Stomach smooth muscle (tissue), 2 donors: Measurements from ENCODE around the gene CAPN12.

Source experiments
- H3K27ac ChIP-seq: one replicate; pipeline ENCODE4 v1.7.0; 2013; ENCODE audit warnings: mild to moderate bottlenecking, low read length, inconsistent platforms
- H3K27me3 ChIP-seq, 2 donors: one replicate each; pipeline ENCODE4 v1.7.0; 2013; ENCODE audit warnings: low read length in 2 of 2; ENCODE audit not compliant: insufficient read depth in 2 of 2, control insufficient read depth in 1 of 2
- H3K36me3 ChIP-seq, 2 donors: one replicate each; pipeline ENCODE4 v1.7.0; 2013; ENCODE audit warnings: low read length in 2 of 2; ENCODE audit not compliant: control insufficient read depth in 2 of 2, insufficient read depth in 2 of 2
- H3K4me1 ChIP-seq: one replicate; pipeline ENCODE4 v1.7.0; 2013; ENCODE audit warnings: low read length; ENCODE audit not compliant: control insufficient read depth, insufficient read depth
- H3K4me3 ChIP-seq, 2 donors: one replicate each; pipeline ENCODE4 v1.7.0; 2013; ENCODE audit warnings: low read length in 2 of 2
- H3K9ac ChIP-seq, 2 donors: one replicate each; pipeline ENCODE4 v1.7.0; 2013; ENCODE audit warnings: low read length in 2 of 2, mild to moderate bottlenecking in 1 of 2
- H3K9me3 ChIP-seq, 2 donors: one replicate each; pipeline ENCODE4 v1.7.0; 2013; ENCODE audit warnings: low read length in 2 of 2; ENCODE audit not compliant: control insufficient read depth in 2 of 2
- donor health status: healthy.
- donor health status: Pancreatic carcinoma.

Gene CAPN12

DNA sequence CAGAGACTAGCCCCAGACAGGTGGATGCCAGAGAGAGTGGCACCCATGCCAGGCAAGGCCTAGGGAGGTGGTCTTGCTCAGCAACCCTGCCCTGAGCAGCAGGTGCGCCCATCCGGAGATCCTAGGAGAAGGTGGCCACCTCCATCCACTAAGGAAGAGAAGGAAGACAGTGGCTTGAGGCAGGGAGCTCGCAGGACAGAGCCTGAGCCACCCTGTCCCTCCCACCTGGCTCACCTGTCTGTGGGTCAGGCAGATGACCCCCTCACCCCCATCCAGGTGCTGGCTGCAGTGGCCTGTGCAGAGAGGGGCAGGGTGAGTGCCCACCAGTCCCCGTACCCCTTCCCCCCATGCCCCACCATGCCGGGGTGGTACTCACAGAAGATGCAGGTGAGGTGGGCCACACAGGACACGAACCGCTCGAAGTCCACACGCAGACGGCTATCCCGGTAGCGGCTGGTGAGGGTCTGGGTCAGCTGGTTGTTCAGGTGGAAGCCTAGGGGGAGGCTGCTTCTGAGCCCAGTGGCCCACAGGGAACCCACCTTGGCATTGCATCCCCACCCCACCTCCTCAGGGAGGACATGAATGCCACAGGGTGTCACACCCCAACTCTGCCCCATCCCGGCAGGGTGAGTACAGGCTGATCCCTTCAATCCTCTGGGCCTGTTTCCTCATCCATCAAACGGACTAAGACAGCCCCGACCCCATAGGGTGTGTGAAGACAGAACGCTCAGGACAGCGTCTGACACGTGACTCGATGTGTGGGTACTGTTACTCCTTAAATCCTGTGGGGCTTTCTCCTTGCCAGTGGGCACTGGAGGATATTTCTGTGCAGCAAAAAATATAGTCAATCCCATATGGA, 13.3 kb downstream of the CAPN12 start:
- no peaks in the 10 kb centered on the region for H3K27me3 ChIP-seq
- no peaks in the 10 kb centered on the region for H3K9me3 ChIP-seq
- no peak overlapping the region for H3K4me3 ChIP-seq
- H3K27ac ChIP-seq: no peak overlapping the region
- H3K4me1 ChIP-seq: peaks cover 23% of the 10 kb centered on the region
- H3K9ac ChIP-seq: no peak overlapping the region
- H3K36me3 ChIP-seq: peaks cover 16 to 19% of the 10 kb centered on the region in 2 donors

DNA sequence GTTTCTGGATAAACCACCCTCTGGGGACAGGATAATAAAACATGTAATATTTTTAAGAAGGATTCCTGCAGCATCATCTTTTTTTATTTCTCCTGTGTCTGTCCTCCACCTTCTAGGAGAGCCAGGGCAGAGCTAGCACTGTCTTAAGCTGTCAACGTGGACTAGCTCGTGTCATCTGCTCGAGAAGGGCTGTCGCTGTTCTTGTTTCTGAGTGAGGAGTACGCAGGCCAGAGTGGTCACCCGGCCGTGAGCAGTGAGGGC, 13.9 kb downstream of the CAPN12 start:
- Histone ChIP-seq H3K4me1 (peaks cover 23% of the 10 kb centered on the region), H3K4me3 (no peak overlapping the region), H3K9me3 (no peaks in the 10 kb centered on the region), H3K9ac (no peak overlapping the region), H3K27ac (no peak overlapping the region), H3K27me3 (no peaks in the 10 kb centered on the region), H3K36me3 (peaks cover 19 to 21% of the 10 kb centered on the region in 2 donors)

DNA sequence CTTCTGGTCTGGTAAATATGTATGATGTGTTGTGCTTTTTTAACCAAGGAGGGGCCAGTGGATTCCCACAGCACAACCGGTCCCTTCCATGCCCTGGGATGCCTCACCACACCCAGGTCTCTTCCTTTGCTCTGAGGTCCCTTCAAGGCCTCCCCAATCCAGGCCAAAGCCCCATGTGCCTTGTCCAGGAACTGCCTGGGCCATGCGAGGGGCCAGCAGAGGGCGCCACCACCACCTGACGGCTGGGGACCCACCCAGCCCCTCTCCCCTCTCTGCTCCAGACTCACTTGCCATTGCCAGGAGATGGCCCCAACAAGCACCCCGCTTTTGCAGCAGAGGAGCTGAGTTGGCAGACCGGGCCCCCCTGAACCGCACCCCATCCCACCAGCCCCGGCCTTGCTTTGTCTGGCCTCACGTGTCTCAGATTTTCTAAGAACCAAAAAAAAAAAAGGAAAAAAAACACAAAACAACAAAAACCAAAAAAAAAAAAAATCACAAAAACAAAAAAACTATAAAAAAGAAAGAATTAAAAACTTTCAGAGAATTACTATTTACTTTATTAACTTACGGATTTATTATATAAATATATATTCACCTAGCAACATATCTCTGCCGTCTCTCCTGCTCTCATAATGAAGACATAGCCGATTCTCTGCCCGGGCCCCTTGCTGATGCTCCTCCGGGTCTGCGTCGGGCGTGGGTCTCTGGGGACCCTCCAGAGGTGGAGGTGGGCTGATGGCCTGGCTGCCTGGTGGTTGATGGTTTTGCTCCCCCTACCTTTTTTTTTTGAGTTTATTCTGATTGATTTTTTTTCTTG, 14.4 kb downstream of the CAPN12 start:
- no peak overlapping the region for H3K9ac ChIP-seq
- no peak overlapping the region for H3K4me3 ChIP-seq
- no peaks in the 10 kb centered on the region for H3K27me3 ChIP-seq
- H3K4me1 ChIP-seq: peaks cover 23% of the 10 kb centered on the region
- no peak overlapping the region for H3K27ac ChIP-seq
- H3K9me3 ChIP-seq: no peaks in the 10 kb centered on the region
- peaks cover 24 to 27% of the 10 kb centered on the region in 2 donors for H3K36me3 ChIP-seq

DNA sequence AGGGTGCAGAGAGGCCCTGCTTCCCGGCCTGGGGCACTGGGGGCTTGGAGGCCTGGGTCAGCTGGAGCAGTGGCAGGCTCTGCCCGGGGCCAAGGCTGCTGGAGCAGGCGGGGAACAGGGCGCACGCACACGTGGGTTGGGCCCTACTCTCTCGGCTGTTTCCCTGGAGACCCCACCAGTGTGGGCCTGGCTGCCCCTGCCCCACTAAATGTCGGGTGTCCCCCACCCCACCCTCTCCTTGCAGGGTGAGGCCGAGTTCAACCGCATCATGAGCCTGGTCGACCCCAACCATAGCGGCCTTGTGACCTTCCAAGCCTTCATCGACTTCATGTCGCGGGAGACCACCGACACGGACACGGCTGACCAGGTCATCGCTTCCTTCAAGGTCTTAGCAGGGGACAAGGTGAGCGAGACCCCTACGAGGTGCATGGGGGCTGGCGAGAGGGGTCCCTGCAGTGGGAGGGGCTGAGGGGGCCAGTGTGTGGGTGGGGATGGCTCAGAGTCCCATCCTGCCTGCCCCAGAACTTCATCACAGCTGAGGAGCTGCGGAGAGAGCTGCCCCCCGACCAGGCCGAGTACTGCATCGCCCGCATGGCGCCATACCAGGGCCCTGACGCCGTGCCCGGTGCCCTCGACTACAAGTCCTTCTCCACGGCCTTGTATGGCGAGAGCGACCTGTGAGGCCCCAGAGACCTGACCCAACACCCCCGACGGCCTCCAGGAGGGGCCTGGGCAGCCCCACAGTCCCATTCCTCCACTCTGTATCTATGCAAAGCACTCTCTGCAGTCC, 15.3 kb downstream of the CAPN12 start:
- Histone ChIP-seq H3K9me3 (no peaks in the 10 kb centered on the region), H3K4me3 (no peak overlapping the region), H3K4me1 (peaks cover 19% of the 10 kb centered on the region), H3K9ac (no peak overlapping the region), H3K27ac (no peak overlapping the region), H3K36me3 (peaks cover 30 to 33% of the 10 kb centered on the region in 2 donors), H3K27me3 (no peaks in the 10 kb centered on the region)

DNA sequence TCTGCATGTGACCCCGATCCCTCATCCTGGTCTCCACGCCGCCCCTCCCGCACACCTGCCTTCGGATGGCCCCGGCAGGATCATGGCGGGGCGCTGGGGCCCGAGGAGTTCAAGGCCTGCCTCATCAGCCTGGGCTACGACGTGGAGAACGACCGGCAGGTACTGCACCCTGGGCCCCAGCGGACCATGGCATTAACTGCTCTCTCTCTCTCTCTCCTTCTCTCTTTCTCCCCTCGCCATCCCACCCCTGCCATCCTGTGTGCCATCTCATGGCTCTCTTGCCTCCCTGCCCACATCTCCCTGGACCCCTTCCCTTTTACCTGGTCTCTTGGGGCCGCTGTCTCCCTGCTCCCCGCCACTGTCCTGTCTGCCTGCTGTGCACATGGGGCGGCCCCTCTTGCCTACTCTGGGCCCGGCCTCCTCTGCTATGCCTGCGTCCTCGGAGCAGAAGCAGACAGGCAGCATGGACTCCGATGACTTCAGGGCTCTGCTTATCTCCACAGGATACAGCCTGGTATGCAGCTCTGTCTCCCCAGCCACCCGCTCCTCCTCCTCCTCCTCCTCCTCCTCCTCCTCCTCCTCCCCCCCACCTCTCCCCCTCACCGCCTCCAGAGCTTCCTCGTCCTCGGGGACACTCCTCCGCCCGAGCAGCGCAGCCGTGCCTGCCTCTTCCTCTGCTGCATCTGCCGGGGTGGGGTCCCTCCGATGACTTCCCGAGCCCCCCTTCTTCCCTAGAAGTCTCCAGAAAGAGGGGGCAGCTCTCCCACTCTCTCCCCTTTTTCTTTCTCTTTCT, 16.2 kb downstream of the CAPN12 start:
- Histone ChIP-seq H3K9me3 (no peaks in the 10 kb centered on the region), H3K27me3 (no peaks in the 10 kb centered on the region), H3K9ac (no peak overlapping the region), H3K36me3 (peaks cover 36 to 40% of the 10 kb centered on the region in 2 donors), H3K27ac (peak overlapping the region; percentile 18), H3K4me1 (peaks cover 15% of the 10 kb centered on the region), H3K4me3 (no peak overlapping the region)

DNA sequence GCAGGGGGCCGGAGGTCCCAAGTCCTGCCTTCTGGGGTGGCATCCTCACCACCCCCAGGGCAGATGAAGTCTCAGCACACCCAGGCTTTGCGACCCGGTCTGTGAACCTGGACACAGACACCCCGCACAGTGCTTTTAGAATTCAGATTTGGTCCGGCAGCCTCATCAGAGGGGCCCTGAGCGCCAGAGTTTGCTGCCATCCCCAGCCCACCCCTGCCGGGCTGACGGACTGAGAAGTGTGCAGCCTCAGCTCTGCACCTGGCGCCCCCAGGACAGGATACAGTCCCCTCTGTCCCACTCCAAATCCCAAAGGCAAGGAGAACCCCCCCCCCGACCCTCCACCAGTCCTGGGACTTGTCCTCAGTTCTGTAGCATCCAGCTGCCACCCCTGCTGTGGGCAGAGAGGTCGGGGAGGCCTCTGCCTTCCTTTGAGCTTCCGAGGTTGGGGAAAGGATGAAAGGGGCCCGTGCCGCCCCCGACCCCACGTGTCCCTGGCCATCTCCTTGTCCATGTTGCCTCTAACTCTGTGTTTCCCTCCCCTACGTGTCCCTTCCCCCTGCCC, 16.9 kb downstream of the CAPN12 start:
- H3K9ac ChIP-seq: no peak overlapping the region
- H3K27ac ChIP-seq: peak overlapping the region; percentile 11
- H3K9me3 ChIP-seq: no peaks in the 10 kb centered on the region
- peaks cover 43 to 47% of the 10 kb centered on the region in 2 donors for H3K36me3 ChIP-seq
- H3K4me3 ChIP-seq: no peak overlapping the region
- H3K27me3 ChIP-seq: no peaks in the 10 kb centered on the region
- peaks cover 16% of the 10 kb centered on the region for H3K4me1 ChIP-seq

DNA sequence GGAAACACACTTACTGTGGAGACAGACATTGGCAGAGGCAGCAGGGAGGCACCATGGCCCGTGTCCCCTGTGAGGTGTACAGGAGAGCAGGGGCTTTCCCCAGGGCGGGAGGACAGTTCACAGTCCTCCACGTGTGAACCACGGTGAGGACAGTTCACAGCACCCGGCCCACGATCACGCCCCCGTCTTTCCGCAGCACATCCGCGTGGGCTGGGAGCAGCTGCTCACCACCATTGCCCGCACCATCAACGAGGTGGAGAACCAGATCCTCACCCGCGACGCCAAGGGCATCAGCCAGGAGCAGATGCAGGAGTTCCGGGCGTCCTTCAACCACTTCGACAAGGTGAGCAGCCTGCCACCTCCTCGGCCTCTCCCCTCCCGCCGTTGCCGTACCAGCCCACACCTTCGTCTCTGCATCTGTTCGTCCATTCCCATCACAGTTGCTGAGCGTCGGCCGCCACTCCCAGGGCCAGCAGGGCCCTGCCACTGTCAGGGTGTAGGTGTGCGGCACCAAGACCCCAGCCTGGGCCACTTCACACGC, 17.4 kb downstream of the CAPN12 start:
- Histone ChIP-seq H3K4me3 (no peak overlapping the region), H3K27ac (peak overlapping the region; percentile 11), H3K4me1 (peaks cover 21% of the 10 kb centered on the region), H3K36me3 (peaks cover 49 to 51% of the 10 kb centered on the region in 2 donors), H3K27me3 (no peaks in the 10 kb centered on the region), H3K9ac (no peak overlapping the region), H3K9me3 (no peaks in the 10 kb centered on the region)

DNA sequence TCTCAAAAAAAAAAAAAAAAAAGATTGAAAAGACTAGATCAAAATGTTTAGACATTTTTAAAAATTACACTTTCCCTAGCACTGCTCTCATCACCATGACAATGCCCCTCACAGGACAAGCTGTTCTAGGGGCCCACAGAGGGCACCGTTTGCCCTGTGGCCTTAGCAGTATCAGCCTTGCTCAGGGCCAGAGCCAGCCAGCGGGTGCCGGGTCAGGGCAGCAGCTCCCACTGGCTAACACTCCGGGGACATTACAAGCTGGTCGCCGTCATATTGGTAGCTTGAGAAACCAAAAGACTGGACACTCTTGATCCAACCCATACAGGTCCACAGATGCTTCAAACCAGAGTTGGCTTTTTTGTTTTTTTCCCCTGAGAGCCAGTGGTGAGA, 18.0 kb downstream of the CAPN12 start:
- Histone ChIP-seq H3K27ac (peak overlapping the region; percentile 11), H3K27me3 (no peaks in the 10 kb centered on the region)

DNA sequence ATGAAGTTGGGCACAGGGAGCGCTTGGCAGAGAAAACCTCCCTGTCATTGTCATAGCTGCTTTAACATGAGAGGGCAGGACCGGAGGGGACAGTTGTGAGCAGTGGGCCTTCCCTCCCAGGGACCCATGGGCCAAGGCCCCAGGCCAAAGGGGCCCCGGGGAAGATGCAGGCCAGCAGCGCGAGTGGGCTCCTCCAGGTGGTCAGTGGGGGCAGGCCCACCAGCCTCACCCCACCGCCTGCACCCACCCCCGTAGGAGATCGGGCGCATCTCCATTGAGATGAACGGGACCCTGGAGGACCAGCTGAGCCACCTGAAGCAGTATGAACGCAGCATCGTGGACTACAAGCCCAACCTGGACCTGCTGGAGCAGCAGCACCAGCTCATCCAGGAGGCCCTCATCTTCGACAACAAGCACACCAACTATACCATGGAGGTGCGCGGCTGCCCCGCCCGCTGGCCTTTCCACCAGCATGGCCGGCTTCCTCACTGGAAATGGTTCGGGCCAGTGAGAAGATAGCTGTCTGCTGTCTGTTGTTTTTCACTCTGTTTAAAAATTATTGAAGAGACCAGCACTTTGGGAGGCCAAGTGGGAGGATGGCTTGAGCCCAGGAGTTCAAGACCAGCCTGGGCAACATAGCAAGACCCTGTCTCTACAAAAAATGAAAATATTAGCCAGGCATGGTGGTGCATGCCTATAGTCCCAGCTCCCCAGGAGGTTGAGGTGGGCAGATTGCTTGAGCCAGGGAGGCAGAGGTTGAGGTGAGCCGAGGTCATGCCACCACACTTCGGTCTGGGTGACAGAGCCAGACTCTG, 18.6 kb downstream of the CAPN12 start:
- no peak overlapping the region for H3K9ac ChIP-seq
- H3K27ac ChIP-seq: no peak overlapping the region
- peaks cover 59 to 62% of the 10 kb centered on the region in 2 donors for H3K36me3 ChIP-seq
- H3K9me3 ChIP-seq: no peaks in the 10 kb centered on the region
- H3K4me3 ChIP-seq: no peak overlapping the region
- no peaks in the 10 kb centered on the region for H3K27me3 ChIP-seq
- peaks cover 27% of the 10 kb centered on the region for H3K4me1 ChIP-seq

More for the DNA sequence above, 18.0 kb downstream of the CAPN12 start:
- peaks cover 27% of the 10 kb centered on the region for H3K4me1 ChIP-seq
- H3K36me3 ChIP-seq: peaks cover 54 to 57% of the 10 kb centered on the region in 2 donors
- no peak overlapping the region for H3K9ac ChIP-seq
- no peak overlapping the region for H3K4me3 ChIP-seq
- H3K9me3 ChIP-seq: no peaks in the 10 kb centered on the region
